Left lung (tissue), 10 donors: ENCODE measurements around the gene CEP162. TPM values are rescaled to one million over a fixed set of nuclear protein-coding genes. Genes with fewer than 3 reads are reported as not detected.
"Not testable (repeated sequence)": the region's sequence is repeated elsewhere in the genome, so short reads cannot be mapped to it uniquely, and the experiment has no call there.

Experiments
- ATAC-seq: fragments of 200-7000 bp; cut with Tn5 transposase; one replicate; pipeline ENCODE4 v1.9.1; 2020; ENCODE audit warnings: moderate library complexity
- DNase-seq, 4 donors: peaks; one replicate each; pipeline ENCODE4 v3.0.0-alpha.2; 2013 to 2020
- H3K27ac ChIP-seq, 2 donors: fragments of 200-600 bp; sonication (generic) in 1 of 2; one replicate each; pipeline versions ENCODE4 v1.5.0 to v1.8.0; 2020 to 2021
- H3K27me3 ChIP-seq, 2 donors: fragments of 200-600 bp; sonication (generic) in 1 of 2; one replicate each; pipeline versions ENCODE4 v1.5.0 to v1.8.0; 2020 to 2021
- H3K36me3 ChIP-seq, 2 donors: fragments of 200-600 bp; sonication (generic) in 1 of 2; one replicate each; pipeline versions ENCODE4 v1.5.0 to v1.8.0; 2020 to 2021
- H3K4me1 ChIP-seq, 2 donors: fragments of 200-600 bp; one replicate each; pipeline ENCODE4 v1.8.0; 2021
- H3K4me3 ChIP-seq, 2 donors: fragments of 200-600 bp; sonication (generic) in 1 of 2; one replicate each; pipeline versions ENCODE4 v1.5.0 to v1.8.0; 2020 to 2021; ENCODE audit warnings: mild to moderate bottlenecking in 1 of 2
- H3K9me3 ChIP-seq, 2 donors: fragments of 200-600 bp; sonication (generic) in 1 of 2; one replicate each; pipeline versions ENCODE4 v1.5.0 to v1.8.0; 2020 to 2021
- intact Hi-C, 2 donors: fragments of 100-400 bp; cut with DNase I; formaldehyde crosslinking; loops; one replicate each; pipeline versions ENCODE4 v1.11.2 to v1.14.2; 2022
- polyA plus RNA-seq, 6 donors: library from polyadenylated mRNA; unstranded; fragments of 120-200 nt; gene quantifications; one replicate each; pipeline ENCODE4 v1.2.1, GENCODE V29; 2013; ENCODE audit not compliant: insufficient read length in 6 of 6
- total RNA-seq, 2 donors: library from RNA; stranded (reverse); fragmentation: NEBNext Ultra II Directional; extraction: Animal tissue kit (Norgen Biotek cat#: 25700); gene quantifications; one replicate each; pipeline ENCODE4 v1.2.1, GENCODE V29; 2021
- TF ChIP-seq, protein P1 (sequence below), 2 donors: fragments of 200-600 bp; sonication (generic) in 1 of 2; IDR thresholded peaks; one replicate each; pipeline versions ENCODE4 v1.5.0 to v1.8.0; 2021; ENCODE audit warnings: antibody characterized with exemption in 2 of 2
- donor health status: DM: no; HTN: yes; CAD: no.
- donor health status: DM: no; HTN: no; CAD: no.

The CEP162 gene
- total and polyA plus RNA-seq, 8 donors: 9.7 to 26.4 (median 19.3) TPM

DNA sequence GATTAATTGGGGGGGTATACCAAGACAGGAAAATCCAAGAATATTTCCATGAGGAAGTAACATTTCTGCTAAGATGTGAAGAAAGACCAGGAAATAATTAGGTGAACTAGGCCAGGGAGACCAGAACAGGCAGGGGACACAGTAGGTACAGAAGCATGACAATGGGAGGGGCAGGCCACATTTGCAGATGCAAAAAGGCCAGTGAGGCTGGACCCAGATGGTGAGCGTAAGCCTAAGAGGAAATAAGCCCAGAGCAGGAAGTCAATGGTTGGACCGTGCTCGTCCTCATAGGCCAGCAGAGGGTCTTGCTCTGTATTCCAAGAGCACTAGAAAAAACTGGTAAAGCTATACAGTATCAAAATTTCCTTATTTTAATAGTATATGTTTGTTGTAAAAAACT lies 9.4 kb downstream of the CEP162 start:
- ATAC-seq: no peak
- no peak for DNase-seq
- Histone ChIP-seq H3K4me1 (no peaks in the 10 kb centered on the region), H3K27ac (no peak overlapping the region), H3K9me3 (no peaks in the 10 kb centered on the region), H3K4me3 (no peak overlapping the region), H3K36me3 (peaks cover 0 to 11% of the 10 kb centered on the region in 2 donors), H3K27me3 (no peaks in the 10 kb centered on the region)
- TF ChIP-seq, protein P1, sequence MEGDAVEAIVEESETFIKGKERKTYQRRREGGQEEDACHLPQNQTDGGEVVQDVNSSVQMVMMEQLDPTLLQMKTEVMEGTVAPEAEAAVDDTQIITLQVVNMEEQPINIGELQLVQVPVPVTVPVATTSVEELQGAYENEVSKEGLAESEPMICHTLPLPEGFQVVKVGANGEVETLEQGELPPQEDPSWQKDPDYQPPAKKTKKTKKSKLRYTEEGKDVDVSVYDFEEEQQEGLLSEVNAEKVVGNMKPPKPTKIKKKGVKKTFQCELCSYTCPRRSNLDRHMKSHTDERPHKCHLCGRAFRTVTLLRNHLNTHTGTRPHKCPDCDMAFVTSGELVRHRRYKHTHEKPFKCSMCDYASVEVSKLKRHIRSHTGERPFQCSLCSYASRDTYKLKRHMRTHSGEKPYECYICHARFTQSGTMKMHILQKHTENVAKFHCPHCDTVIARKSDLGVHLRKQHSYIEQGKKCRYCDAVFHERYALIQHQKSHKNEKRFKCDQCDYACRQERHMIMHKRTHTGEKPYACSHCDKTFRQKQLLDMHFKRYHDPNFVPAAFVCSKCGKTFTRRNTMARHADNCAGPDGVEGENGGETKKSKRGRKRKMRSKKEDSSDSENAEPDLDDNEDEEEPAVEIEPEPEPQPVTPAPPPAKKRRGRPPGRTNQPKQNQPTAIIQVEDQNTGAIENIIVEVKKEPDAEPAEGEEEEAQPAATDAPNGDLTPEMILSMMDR (IDR thresholded peaks at IDR 0.05): no peak
- intact Hi-C loops: loop anchor here in 1 of 2 donors (5.0 kb wide), 1 partner anchor 336 kb away; no protein-coding TSS in a partner anchor

DNA sequence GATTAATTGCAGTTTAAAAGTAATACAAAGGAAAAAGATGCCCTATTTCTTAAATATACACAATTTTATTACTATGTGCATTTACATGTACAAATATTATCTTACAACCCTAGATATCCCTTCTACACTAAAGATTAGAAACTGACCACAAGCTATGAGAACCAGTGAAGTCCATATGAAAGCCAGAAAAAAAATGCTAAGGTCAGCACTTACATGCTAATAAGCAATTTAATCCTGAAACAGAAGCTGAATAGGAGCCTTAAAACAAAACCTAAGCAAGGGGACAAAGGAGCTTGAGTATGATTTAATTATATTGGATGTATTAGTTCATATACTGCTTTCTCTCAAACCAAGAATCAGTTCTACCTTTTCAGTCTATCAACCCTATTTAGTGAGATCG lies 14.2 kb downstream of the CEP162 start:
- peaks cover 0 to 29% of the 10 kb centered on the region in 2 donors for H3K36me3 ChIP-seq
- no peak overlapping the region for H3K27ac ChIP-seq
- TF ChIP-seq, protein P1 (IDR thresholded peaks at IDR 0.05): no peak
- no peak overlapping the region for H3K4me3 ChIP-seq
- no peaks in the 10 kb centered on the region for H3K9me3 ChIP-seq
- intact Hi-C loops: no loop called here
- no peak for ATAC-seq
- no peaks in the 10 kb centered on the region for H3K27me3 ChIP-seq
- no peaks in the 10 kb centered on the region for H3K4me1 ChIP-seq
- no peak for DNase-seq

DNA sequence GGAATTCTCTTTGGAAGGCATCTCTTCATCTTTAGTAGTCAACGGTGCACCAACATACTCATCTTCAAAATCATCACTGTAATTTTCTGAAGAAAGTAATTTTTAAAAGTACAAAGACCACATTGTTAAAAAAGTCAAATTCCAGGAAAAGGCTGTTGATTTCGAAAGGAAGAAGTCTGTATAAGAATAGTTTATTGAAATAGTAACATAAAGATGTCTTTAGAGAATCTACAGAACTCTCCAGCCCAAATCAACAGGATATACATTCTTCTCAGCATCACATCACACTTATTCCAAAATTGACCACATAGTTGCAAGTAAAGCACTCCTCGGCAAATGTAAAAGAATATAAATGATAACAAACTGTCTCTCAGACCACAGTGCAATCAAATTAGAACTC lies 23.4 kb downstream of the CEP162 start:
- TF ChIP-seq, protein P1 (IDR thresholded peaks at IDR 0.05): no peak
- H3K4me1 ChIP-seq: no peaks in the 10 kb centered on the region
- H3K36me3 ChIP-seq: peaks cover 0 to 33% of the 10 kb centered on the region in 2 donors
- H3K27ac ChIP-seq: no peak overlapping the region
- ATAC-seq (no peak), DNase-seq (no peak)
- no peak overlapping the region for H3K4me3 ChIP-seq
- no peaks in the 10 kb centered on the region for H3K27me3 ChIP-seq
- H3K9me3 ChIP-seq: no peaks in the 10 kb centered on the region
- intact Hi-C loops: no loop called here

DNA sequence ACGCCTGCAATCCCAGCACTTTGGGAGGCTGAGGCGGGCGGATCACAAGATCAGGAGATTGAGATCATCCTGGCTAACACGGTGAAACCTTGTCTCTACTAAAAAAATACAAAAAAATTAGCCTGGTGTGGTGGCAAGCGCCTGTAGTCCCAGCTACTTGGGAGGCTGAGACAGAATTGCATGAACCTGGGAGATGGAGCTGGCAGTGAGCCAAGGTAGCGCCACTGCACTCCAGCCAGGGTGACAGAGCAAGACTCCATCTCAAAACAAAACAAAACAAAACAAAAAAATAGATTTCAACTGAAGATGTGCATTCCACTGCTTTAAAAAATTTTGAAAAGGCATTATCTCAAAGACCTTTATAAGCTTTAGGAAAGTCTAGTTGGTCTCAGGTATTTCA lies 27.5 kb downstream of the CEP162 start:
- H3K27me3 ChIP-seq, DNase-seq, ATAC-seq, H3K27ac ChIP-seq, H3K4me3 ChIP-seq, H3K4me1 ChIP-seq, intact Hi-C loops, H3K9me3 ChIP-seq: not testable (repeated sequence)
- peaks cover 0 to 51% of the 10 kb centered on the region in 2 donors for H3K36me3 ChIP-seq

DNA sequence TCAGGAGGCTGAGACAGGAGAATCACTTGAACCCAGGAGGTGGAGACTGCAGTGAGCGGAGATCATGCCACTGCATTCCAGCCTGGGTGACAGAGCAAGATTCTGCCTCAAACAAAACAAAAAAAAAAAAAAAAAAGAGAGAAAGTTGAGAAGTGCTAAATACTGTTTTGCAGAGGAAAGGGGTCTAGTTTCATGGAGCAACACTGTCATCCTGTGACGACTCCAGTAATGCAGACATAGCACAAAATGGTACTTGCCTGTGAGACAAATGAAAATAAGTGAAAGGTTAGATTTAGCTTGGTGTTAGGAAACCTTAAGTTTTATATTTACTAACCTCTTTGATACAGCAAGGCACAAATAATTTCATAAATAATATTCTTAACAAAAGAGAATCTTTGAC lies 29.7 kb downstream of the CEP162 start:
- TF ChIP-seq, protein P1 (IDR thresholded peaks at IDR 0.05): no peak
- Histone ChIP-seq H3K27me3 (no peaks in the 10 kb centered on the region), H3K4me1 (no peaks in the 10 kb centered on the region), H3K27ac (no peak overlapping the region), H3K4me3 (no peak overlapping the region), H3K36me3 (peaks cover 0 to 66% of the 10 kb centered on the region in 2 donors), H3K9me3 (no peaks in the 10 kb centered on the region)
- no peak for DNase-seq
- intact Hi-C loops: no loop called here
- no peak for ATAC-seq

DNA sequence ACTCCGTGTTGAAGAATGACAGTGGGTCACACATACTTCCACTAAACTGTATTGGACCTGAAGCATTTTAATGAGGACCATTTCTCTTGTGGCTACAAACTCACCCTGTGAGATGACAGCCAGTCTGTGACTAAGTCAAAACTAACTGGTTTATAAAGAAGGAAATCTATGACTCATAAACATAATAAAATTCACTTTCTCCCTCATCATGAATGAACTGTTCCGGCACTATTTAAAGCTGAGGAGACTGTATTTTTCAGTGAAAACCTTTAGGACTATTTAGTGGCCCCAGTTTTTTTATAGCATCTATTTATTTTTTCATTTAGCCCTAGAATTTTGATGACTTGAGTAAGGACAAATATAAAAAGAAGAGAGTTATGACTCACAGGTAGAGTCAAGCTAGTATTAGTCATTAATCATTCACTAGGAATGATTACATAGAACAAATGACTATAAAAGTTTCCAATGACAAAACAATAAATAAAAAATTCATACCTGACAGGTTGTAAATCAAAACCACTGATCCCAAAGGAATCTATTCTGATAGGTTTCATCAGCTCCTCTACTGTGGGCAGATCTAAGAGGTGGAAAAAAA lies 34.2 kb downstream of the CEP162 start:
- H3K4me1 ChIP-seq: no peaks in the 10 kb centered on the region
- no peak overlapping the region for H3K27ac ChIP-seq
- H3K9me3 ChIP-seq: no peaks in the 10 kb centered on the region
- TF ChIP-seq, protein P1 (IDR thresholded peaks at IDR 0.05): no peak
- DNase-seq (no peak), ATAC-seq (no peak)
- no peaks in the 10 kb centered on the region for H3K27me3 ChIP-seq
- no peak overlapping the region for H3K4me3 ChIP-seq
- H3K36me3 ChIP-seq: peaks cover 0 to 72% of the 10 kb centered on the region in 2 donors
- intact Hi-C loops: no loop called here
